HepG2 (cell line): ENCODE measurements around the gene GUCA2B. TPM values are rescaled to one million over a fixed set of nuclear protein-coding genes. Genes with fewer than 3 reads are reported as not detected.

Experiments used
- ATAC-seq: fragments of 200-7000 bp; cut with Tn5 transposase; 3 replicates; pipeline ENCODE4 v1.9.1; 2020; ENCODE audit warnings: mild to moderate bottlenecking, moderate library complexity
- BruUV-seq: library from RNA; stranded (reverse); fragments of 400-500 nt; replicated peaks from 2 replicates; lab custom pipeline; 2021; lab: Mats Ljungman, UMichigan
- CTCF ChIA-PET: fragments of 300-600 bp; formaldehyde crosslinking; extraction: SDS; loops from one replicate; lab custom pipeline; 2021; ENCODE audit warnings: low total read pairs, inconsistent platforms, low intra/inter-chr PET ratio; lab: Yijun Ruan, JAX
- POLR2A ChIA-PET: fragments of 350-600 bp; sonication (Branson Sonifier 250); formaldehyde crosslinking; loops from one replicate; lab custom pipeline; 2020; ENCODE audit warnings: antibody characterized with exemption, inconsistent platforms; lab: Yijun Ruan, JAX
- DNase-seq: peaks from one replicate; pipeline ENCODE4 v3.0.0-alpha.2; 2015; ENCODE audit warnings: low spot score
- FAIRE-seq: peaks from 3 replicates; lab custom pipeline; 2011; peaks lifted over from hg19 to GRCh38; lab: Jason Lieb, UNC
- H2AFZ ChIP-seq: one replicate; pipeline ENCODE4 v1.6.1; 2011; ENCODE audit warnings: low read length, inconsistent platforms
- H3K27ac ChIP-seq: fragments of 300-600 bp; 3 replicates; pipeline ENCODE4 v1.8.0; 2011; ENCODE audit warnings: mixed run types, mild to moderate bottlenecking, mixed read lengths, low read length, inconsistent platforms; ENCODE audit not compliant: insufficient read depth; ENCODE audit errors: extremely low read length
- H3K27me3 ChIP-seq, 2 experiments: fragments of 200-600 bp in 1 of 2; 2 replicates in 1 of 2; 3 replicates in 1 of 2; pipeline versions ENCODE4 v1.6.0 to v1.8.0; 2011; ENCODE audit warnings: low read length in 2 of 2, mild to moderate bottlenecking in 2 of 2, moderate library complexity in 2 of 2, inconsistent platforms in 1 of 2; ENCODE audit not compliant: insufficient read depth in 2 of 2, control insufficient read depth in 1 of 2
- H3K36me3 ChIP-seq, 2 experiments: fragments of 200-600 bp in 1 of 2; replicated peaks in 1 of 2; 2 replicates in 1 of 2; 3 replicates in 1 of 2; pipeline versions ENCODE4 v1.5.1 to v1.8.0; 2011; ENCODE audit warnings: low read length in 2 of 2, inconsistent platforms in 1 of 2; ENCODE audit not compliant: insufficient read depth in 2 of 2, control insufficient read depth in 1 of 2
- H3K4me1 ChIP-seq: 2 replicates; pipeline ENCODE4 v1.5.1; 2012; ENCODE audit warnings: low read length, inconsistent platforms; ENCODE audit not compliant: insufficient read depth
- H3K4me2 ChIP-seq: 2 replicates; pipeline ENCODE4 v1.6.0; 2011; ENCODE audit warnings: low read depth, low read length, inconsistent platforms
- H3K4me3 ChIP-seq, 3 experiments: fragments of 200-600 bp in 1 of 3; sonication (generic), shearing (Covaris generic) in 1 of 3; replicated peaks in 1 of 3; 2 replicates each; pipeline ENCODE4 v1.5.1; 2011 to 2016; ENCODE audit warnings: low read length in 3 of 3, inconsistent platforms in 2 of 3, low read depth in 2 of 3, mild to moderate bottlenecking in 2 of 3, control low read depth in 1 of 3, mixed read lengths in 1 of 3; ENCODE audit not compliant: insufficient read depth in 1 of 3
- H3K79me2 ChIP-seq: one replicate; pipeline ENCODE4 v1.6.1; 2011; ENCODE audit warnings: low read length, inconsistent platforms; ENCODE audit not compliant: insufficient read depth
- H3K9ac ChIP-seq: 2 replicates; pipeline ENCODE4 v1.6.0; 2011; ENCODE audit warnings: mild to moderate bottlenecking, low read depth, low read length, inconsistent platforms; ENCODE audit not compliant: insufficient read depth
- H3K9me3 ChIP-seq: 2 replicates; pipeline ENCODE4 v1.5.1; 2012; ENCODE audit warnings: mild to moderate bottlenecking, low read length
- H4K20me1 ChIP-seq: 2 replicates; pipeline ENCODE4 v1.6.0; 2011; ENCODE audit warnings: inconsistent platforms, mild to moderate bottlenecking, low read length, moderate library complexity; ENCODE audit not compliant: insufficient read depth
- ATAD3A ChIP-seq: sonication (generic); formaldehyde crosslinking; IDR thresholded peaks from 2 replicates; pipeline ENCODE4 v1.4.0; 2020; ENCODE audit warnings: missing genetic modification reagents
- GFI1 ChIP-seq: sonication (generic); formaldehyde crosslinking; IDR thresholded peaks from 2 replicates; pipeline ENCODE4 v1.5.0; 2020; ENCODE audit warnings: missing genetic modification reagents, mild to moderate bottlenecking, borderline replicate concordance
- KLF6 ChIP-seq: IDR thresholded peaks from 2 replicates; pipeline ENCODE4 v1.8.0; 2016; ENCODE audit warnings: missing biosample characterization, missing genetic modification reagents
- NAIF1 ChIP-seq: sonication (generic); formaldehyde crosslinking; IDR thresholded peaks from 2 replicates; pipeline ENCODE4 v1.5.0; 2020; ENCODE audit warnings: mild to moderate bottlenecking, missing genetic modification reagents, borderline replicate concordance
- SRSF1 ChIP-seq: fragments of 200-400 bp; formaldehyde crosslinking; optimal IDR thresholded peaks from 2 replicates; pipeline ENCODE3; 2017; ENCODE audit warnings: mild to moderate bottlenecking, low read depth, low read length, moderate library complexity
- STAG1 ChIP-seq: sonication (generic); formaldehyde crosslinking; IDR thresholded peaks from 2 replicates; pipeline ENCODE4 v1.4.0; 2020; ENCODE audit warnings: missing genetic modification reagents
- ZNF382 ChIP-seq: sonication (generic); formaldehyde crosslinking; IDR thresholded peaks from 2 replicates; pipeline ENCODE4 v1.5.0; 2020; ENCODE audit warnings: missing genetic modification reagents, mild to moderate bottlenecking, borderline replicate concordance
- ZNF547 ChIP-seq: sonication (generic); formaldehyde crosslinking; IDR thresholded peaks from 2 replicates; pipeline ENCODE4 v1.5.1; 2020; ENCODE audit warnings: mild to moderate bottlenecking, missing genetic modification reagents
- ZNF850 ChIP-seq: sonication (generic); formaldehyde crosslinking; conservative IDR thresholded peaks from 2 replicates; pipeline ENCODE4 v1.9.0; 2021; ENCODE audit warnings: mild to moderate bottlenecking, missing genetic modification reagents
- WGBS: methylation state at CpG from one replicate; pipeline ENCODE4 v1.1.6; 2017; ENCODE audit warnings: low lambda C conversion rate; 5-methylcytosine and 5-hydroxymethylcytosine counted together
- in situ Hi-C: cut with HindIII; loops from 2 replicates; pipeline ENCODE4 v1.10.0; 2017; ENCODE audit warnings: low pct_unique_long_range_greater_than_20kb; ENCODE audit not compliant: extremely low pct_ligation_motif_present
- intact Hi-C: fragments of 100-400 bp; cut with micrococcal nuclease; formaldehyde crosslinking; loops from one replicate; pipeline ENCODE4 v1.10.0; 2022; ENCODE audit not compliant: unreplicated experiment
- polyA plus RNA-seq, 8 experiments: library from polyadenylated mRNA; depleted of rRNA in 3 of 8; stranded (reverse) in 7 of 8; unstranded in 1 of 8; fragments of >200 nt; fragmentation: Illumina TruSeq in 4 of 8; extraction: Trizol in 4 of 8; gene quantifications; 2 replicates each; pipeline versions ENCODE4 v1.2.1 to v1.2.3, GENCODE V29; 2011 to 2016; ENCODE audit warnings: low read depth in 4 of 8, missing spikeins in 1 of 8, mixed read lengths in 1 of 8; ENCODE audit not compliant: insufficient read depth in 1 of 8
- total RNA-seq, 5 experiments: library from RNA; depleted of rRNA; stranded (reverse); fragments of >200 nt; fragmentation: Illumina TruSeq; extraction: Trizol; gene quantifications; 2 replicates each; pipeline ENCODE4 v1.2.3, GENCODE V29; 2016; ENCODE audit warnings: low read depth in 1 of 5
- TF ChIP-seq, protein P1 (sequence below): sonication (generic); formaldehyde crosslinking; IDR thresholded peaks from 2 replicates; pipeline ENCODE4 v1.4.0; 2020; ENCODE audit warnings: missing genetic modification reagents, borderline replicate concordance
- TF ChIP-seq, protein P2 (sequence below): sonication (generic); formaldehyde crosslinking; IDR thresholded peaks from 2 replicates; pipeline ENCODE4 v1.5.1; 2020; ENCODE audit warnings: missing genetic modification reagents, mild to moderate bottlenecking, borderline replicate concordance
- TF ChIP-seq, protein P3 (sequence below): sonication (generic); formaldehyde crosslinking; IDR thresholded peaks from 2 replicates; pipeline ENCODE4 v1.5.0; 2020; ENCODE audit warnings: mild to moderate bottlenecking, missing genetic modification reagents, moderate library complexity

The GUCA2B gene
- total and polyA plus RNA-seq, 2 of the 13 experiments (the other 11 are each of a cell fraction or from before 2014, with no cell fraction given), result not detected

DNA sequence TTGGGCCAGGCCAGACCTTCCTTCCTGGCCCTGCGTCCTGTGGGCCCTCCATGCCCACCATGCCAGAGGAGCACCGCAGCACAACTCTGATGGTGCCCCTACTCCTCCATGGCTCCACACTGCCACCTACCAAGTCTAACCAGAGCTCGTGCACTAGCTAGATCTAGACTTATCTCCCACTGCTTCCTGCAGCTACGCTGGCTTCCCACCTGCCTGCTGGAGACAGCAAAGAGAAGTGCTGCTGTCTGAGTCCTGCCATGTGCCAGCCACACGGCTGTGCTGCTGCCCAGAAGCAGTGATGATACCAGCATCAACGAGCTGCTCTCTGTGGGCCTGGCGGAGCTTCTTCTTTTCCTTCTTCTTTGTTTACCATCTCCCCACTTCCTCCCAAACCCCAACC is 4.5 kb downstream of the GUCA2B start:
- ChIA-PET CTCF (no interaction called here), POLR2A (no interaction called here)
- H3K36me3 ChIP-seq, result no peaks in the 10 kb centered on the region
- no peak overlapping the region for H3K4me2 ChIP-seq
- no peaks in the 10 kb centered on the region for H4K20me1 ChIP-seq
- H3K79me2 ChIP-seq, result no peaks in the 10 kb centered on the region
- BruUV-seq, result no TSS peak
- DNase-seq, result peak; percentile 19
- intact Hi-C loops, result no loop called here
- no peak for FAIRE-seq
- peak; percentile 62 for ATAC-seq
- in situ Hi-C loops, result no loop called here
- 18% methylated on average over 5 of the region's 7 CpGs for WGBS
- H3K9ac ChIP-seq, result no peak overlapping the region
- peaks cover 5 to 28% of the 10 kb centered on the region in 2 experiments; a peak in 3 of 5 replicates for H3K27me3 ChIP-seq
- no peak overlapping the region for H3K4me3 ChIP-seq
- H3K9me3 ChIP-seq, result no peaks in the 10 kb centered on the region
- no peak overlapping the region for H3K27ac ChIP-seq
- no peak overlapping the region for H2AFZ ChIP-seq
- peaks cover 15% of the 10 kb centered on the region; the same call in 1 of the 2 replicates for H3K4me1 ChIP-seq
- TF ChIP-seq ZNF382 (CRISPR knock-in tag) (no peak), ZNF547 (CRISPR knock-in tag) (no peak), NAIF1 (CRISPR knock-in tag) (no peak), ATAD3A (CRISPR knock-in tag) (no peak), KLF6 (no peak), SRSF1 (no peak), GFI1 (CRISPR knock-in tag) (no peak), ZNF850 (no peak), STAG1 (peak; percentile 20)
- TF ChIP-seq, protein P1, sequence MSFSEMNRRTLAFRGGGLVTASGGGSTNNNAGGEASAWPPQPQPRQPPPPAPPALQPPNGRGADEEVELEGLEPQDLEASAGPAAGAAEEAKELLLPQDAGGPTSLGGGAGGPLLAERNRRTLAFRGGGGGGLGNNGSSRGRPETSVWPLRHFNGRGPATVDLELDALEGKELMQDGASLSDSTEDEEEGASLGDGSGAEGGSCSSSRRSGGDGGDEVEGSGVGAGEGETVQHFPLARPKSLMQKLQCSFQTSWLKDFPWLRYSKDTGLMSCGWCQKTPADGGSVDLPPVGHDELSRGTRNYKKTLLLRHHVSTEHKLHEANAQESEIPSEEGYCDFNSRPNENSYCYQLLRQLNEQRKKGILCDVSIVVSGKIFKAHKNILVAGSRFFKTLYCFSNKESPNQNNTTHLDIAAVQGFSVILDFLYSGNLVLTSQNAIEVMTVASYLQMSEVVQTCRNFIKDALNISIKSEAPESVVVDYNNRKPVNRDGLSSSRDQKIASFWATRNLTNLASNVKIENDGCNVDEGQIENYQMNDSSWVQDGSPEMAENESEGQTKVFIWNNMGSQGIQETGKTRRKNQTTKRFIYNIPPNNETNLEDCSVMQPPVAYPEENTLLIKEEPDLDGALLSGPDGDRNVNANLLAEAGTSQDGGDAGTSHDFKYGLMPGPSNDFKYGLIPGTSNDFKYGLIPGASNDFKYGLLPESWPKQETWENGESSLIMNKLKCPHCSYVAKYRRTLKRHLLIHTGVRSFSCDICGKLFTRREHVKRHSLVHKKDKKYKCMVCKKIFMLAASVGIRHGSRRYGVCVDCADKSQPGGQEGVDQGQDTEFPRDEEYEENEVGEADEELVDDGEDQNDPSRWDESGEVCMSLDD, result no peak
- TF ChIP-seq, protein P2, sequence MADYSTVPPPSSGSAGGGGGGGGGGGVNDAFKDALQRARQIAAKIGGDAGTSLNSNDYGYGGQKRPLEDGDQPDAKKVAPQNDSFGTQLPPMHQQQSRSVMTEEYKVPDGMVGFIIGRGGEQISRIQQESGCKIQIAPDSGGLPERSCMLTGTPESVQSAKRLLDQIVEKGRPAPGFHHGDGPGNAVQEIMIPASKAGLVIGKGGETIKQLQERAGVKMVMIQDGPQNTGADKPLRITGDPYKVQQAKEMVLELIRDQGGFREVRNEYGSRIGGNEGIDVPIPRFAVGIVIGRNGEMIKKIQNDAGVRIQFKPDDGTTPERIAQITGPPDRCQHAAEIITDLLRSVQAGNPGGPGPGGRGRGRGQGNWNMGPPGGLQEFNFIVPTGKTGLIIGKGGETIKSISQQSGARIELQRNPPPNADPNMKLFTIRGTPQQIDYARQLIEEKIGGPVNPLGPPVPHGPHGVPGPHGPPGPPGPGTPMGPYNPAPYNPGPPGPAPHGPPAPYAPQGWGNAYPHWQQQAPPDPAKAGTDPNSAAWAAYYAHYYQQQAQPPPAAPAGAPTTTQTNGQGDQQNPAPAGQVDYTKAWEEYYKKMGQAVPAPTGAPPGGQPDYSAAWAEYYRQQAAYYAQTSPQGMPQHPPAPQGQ (CRISPR knock-in tag), result no peak
- TF ChIP-seq, protein P3, sequence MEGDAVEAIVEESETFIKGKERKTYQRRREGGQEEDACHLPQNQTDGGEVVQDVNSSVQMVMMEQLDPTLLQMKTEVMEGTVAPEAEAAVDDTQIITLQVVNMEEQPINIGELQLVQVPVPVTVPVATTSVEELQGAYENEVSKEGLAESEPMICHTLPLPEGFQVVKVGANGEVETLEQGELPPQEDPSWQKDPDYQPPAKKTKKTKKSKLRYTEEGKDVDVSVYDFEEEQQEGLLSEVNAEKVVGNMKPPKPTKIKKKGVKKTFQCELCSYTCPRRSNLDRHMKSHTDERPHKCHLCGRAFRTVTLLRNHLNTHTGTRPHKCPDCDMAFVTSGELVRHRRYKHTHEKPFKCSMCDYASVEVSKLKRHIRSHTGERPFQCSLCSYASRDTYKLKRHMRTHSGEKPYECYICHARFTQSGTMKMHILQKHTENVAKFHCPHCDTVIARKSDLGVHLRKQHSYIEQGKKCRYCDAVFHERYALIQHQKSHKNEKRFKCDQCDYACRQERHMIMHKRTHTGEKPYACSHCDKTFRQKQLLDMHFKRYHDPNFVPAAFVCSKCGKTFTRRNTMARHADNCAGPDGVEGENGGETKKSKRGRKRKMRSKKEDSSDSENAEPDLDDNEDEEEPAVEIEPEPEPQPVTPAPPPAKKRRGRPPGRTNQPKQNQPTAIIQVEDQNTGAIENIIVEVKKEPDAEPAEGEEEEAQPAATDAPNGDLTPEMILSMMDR (CRISPR knock-in tag), result peak; percentile 48
